GM12892 (cell line): ENCODE measurements around the gene ATP6V0D1.

Experiments
- POLR2A ChIP-seq: IDR thresholded peaks from 2 replicates; pipeline ENCODE4 v1.6.1; 2011; ENCODE audit warnings: low read depth, low read length, control low read depth
- POLR2AphosphoS5 ChIP-seq: IDR thresholded peaks from 2 replicates; pipeline ENCODE4 v1.6.1; 2011; ENCODE audit warnings: low read depth, low read length, control low read depth
- TAF1 ChIP-seq: IDR thresholded peaks from 2 replicates; pipeline ENCODE4 v1.6.1; 2011; ENCODE audit warnings: low read depth, mild to moderate bottlenecking, control low read depth, low read length, borderline replicate concordance

DNA sequence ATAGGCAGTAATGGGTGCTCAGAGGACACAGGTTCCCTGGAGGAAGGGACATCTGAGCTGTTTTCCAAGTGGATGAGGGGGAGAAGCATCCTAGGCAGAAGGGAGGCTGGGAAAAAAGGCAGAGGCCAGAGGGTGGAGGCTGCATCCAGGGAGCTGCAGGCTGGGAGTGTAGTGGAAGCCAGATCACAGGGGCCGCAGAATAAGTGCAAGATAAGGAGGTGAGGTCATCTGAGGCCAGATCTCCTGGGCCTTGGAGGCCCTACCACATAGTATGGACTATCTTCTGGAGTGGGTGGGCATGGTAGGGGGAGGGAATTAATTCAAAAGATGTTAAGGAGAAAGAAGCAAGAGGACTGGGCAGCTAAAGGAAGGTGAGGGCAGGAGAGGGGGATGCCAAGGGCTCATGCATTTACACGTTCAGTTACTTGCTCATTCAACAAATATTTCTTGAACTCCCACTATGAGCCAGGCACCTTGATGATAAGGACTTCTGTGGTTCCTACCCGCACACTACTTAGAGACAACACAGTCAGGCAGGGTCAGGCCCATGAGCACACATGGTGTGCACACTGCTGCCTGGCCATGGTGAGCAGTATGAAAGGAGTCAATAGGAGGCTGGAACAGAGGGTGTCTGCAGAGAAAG is 45.3 kb upstream of the ATP6V0D1 start:
- TF ChIP-seq TAF1 = no peak
- no peak for TF ChIP-seq POLR2AphosphoS5
- TF ChIP-seq POLR2A = no peak
